ENCODE results near the gene PTPRK.

Gene PTPRK

DNA sequence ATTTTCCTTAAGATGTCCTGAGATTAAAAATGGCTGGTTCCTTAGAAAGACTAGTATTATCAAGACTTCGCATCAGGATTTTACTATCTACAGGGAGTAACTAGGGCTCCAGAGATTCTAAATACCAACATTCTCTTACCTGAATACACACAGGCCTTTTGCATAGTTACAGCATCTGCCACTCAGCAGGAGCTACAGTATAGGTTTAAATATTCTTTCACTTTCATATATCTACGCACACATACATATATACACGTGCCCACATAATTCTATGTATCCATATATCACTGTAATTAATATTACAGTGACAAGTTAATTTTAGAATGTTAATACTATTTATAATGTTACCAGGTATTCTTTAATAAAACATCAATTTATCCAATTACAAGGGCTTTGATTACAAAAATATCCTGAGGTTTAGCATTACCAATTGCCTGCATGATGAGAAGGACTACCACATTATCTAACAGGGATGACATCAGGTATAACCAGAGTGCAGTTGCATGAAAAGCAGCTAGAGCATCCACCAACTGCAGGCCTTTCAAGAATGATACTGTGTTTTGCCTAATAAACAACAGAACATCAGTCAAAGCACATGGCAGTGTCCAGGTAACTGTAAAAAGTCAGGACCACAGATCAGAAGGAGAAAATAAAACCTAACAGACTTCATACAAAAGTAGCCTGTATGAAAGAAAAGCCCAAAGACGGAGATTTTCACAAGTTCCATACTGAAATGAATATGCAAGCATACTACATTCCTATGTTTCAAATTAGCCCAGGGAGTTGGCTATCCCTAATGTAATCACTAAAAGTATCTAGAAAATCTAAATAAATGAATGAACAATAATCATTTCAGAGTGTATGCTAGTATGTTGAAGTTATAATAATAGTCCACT is 268.7 kb downstream of the PTPRK start:
- DNase-seq (ENCODE audit: low read depth in 4 of 4, low spot score in 1 of 4) = no peak

DNA sequence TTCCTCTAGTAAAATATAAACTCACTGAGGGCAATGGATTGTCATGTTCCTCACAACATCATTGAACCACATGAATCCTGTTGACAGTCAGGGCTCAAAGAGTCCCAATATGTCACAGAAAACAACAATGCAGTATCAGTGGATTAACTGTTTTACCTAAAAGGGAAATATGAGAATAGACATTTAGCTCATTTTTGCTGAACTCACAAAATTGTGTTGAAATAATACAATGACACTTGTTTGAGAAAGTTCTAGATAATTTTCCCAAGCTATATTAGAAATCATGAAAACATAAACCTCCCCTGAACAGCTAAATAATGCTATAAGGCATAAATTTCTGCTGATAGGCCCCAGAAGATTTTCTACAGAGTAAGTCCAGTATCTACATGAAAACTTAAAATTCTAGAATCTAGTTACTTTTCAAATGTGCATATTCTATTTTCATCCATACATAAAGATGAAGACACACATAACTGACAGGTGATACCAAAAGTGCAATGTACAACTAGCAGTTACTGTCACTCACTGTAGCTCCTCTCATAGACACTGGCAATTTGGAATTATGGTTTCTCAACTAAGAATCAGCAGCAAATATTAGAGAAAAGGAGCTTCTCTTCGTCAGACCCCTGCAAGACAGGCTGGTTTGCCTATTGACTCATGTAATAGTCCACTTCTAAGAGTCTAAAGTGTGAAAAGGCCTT is 269.9 kb downstream of the PTPRK start:
- DNase-seq (ENCODE audit: low read depth in 4 of 4, low spot score in 1 of 4) = no peak

DNA sequence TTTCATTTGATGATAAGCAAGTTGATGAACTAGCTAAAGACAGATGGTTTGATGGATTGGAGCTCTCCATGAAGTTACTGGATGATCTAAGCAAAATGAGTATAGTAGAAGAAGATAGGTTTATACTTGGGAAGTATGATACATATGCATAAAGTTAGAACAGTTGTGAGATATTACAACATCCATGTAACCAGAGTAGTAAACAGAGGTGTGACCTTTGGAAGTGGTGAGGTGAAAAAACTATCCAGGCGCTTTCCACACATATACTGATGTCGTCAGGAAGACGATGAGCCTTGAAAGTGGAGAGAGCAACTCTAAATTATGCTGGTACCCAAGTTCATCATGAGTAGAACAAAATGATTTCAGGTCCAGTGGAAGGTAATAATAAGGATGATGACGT is 271.0 kb downstream of the PTPRK start:
- no peak for DNase-seq (ENCODE audit: low read depth in 4 of 4, low spot score in 1 of 4)

DNA sequence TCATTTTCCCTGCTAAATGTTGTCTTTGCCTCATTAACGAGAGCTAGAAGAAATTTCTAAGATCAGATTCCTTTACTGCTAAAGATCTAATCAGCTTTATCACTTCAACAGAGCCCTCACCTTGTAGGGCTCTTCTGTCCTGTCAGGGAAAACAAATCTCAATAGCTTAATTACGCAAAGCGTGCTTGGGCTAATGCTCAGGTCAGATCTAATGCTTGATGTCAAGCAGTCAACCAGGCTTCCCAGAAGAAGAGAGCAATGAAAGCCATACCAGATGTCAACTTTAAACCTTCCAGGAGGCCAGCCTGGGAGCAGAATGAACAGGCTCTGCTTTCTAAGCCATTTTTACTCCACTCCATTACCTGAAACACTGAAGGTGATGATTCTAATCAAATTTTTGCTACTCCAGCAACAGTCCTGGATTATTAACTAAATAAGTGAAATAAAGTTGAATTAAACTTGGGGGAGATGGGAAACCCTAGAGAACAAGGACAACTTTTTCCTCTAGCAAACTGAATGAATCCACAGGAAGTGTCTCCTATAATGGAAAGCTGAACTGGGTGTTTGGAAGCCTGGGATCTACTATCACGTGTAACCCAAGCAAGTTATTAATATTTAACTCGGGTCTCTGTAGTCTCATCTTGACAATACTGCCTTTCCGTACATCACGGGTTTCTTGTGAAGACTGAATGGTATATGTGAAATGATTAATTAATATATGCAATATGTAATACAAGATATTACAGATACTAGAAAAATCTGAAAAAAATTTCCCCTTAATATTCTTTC is 273.7 kb downstream of the PTPRK start:
- DNase-seq (ENCODE audit: low read depth in 4 of 4, low spot score in 1 of 4) = no peak

DNA sequence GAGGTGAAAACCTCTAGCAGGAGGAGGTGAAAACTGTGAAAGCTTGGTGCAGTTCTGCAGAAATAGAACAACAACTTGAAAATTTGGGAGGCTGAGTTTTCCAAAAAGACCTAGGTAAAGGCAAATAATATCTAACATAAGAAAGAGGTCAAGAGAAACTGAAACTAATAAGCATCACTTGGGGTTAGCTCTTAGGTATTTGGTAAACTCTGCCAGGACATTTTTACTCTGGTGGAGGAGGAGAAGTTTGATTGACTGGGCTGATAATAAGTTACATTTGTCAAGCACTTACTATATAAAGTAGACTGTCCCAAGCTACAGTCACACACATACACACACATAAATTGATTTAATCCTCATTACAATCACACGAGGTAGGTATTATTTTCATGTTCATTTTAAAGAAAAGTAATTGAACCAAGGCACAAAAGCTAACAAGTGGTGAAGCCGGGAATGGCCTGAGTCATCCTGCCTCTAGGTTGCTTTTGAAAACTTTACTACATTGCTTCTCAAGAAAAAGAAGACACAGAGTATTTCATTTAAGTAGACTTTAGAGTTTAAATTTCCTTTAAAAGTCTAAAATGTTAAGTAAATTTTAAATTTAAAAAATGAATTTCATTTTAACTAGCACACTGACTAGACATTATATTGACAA is 275.5 kb downstream of the PTPRK start:
- DNase-seq (ENCODE audit: low read depth in 4 of 4, low spot score in 1 of 4) = no peak

DNA sequence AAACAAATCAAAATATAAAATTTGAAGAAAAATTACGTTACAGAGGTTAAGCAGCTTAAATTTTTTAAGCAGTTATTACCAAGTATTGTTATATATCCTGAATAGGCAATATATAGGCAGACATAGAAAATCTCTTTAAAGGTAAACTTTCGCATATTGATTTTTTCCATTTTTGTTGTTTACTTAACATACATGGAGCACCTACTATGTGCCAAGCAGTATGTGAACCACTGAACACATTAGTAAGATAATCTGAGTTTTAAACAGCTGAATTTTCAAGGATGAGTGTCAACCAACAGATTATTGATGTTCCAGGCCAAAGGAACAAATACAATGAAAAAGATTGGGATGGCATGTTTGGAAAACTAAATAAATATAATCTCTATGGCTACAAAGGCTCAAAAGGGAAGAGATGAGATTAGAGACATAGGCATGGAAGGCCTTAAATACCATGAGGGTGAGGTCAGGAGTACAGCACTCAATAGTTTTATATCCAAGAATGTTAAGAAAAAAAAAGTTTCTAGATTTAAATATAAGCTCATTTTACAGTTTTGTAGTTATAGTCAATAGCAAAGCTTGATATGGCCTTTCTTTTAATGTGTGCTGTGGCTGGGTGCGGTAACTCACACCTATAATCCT is 277.5 kb downstream of the PTPRK start:
- no peak for DNase-seq (ENCODE audit: low read depth in 4 of 4, low spot score in 1 of 4)

DNA sequence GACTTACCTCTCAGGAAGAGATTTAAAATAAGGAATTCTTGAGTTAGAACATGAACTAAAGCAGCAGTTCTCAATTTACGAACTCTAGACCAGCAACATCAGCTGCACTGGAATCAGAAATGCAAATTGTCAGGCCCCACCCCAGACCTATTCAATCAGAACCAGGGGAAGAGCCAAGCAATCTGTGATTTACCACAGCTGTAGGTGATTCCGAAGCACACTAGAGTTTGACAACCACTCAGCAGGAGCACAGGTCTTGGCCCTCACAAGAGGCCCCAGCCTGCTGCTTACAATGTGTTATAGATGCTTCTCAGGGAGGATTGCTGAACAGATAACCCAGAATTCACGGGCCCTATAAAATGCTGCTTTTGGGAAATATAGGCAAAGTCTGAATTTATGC is 279.2 kb downstream of the PTPRK start:
- DNase-seq (ENCODE audit: low read depth in 4 of 4, low spot score in 1 of 4) = no peak

DNA sequence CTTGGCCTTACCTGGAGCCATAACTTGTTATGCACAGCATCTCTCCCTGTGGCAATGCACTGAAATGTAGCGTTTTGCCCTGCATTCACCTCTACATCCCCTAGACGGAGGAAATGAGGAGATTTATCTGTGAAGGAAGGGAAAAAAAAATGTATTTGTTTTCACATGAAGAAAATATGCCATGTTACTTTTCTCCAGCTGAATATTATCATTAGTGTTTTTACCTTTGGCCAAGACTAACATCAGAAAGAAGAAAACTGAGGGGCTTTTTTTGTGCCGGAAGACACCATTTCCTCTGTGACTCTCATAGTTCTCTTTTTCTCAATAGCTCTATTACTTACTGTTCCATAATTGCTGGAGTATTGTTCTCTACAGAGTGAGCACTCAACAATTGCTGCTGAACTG is 280.4 kb downstream of the PTPRK start:
- no peak for DNase-seq (ENCODE audit: low read depth in 4 of 4, low spot score in 1 of 4)

DNA sequence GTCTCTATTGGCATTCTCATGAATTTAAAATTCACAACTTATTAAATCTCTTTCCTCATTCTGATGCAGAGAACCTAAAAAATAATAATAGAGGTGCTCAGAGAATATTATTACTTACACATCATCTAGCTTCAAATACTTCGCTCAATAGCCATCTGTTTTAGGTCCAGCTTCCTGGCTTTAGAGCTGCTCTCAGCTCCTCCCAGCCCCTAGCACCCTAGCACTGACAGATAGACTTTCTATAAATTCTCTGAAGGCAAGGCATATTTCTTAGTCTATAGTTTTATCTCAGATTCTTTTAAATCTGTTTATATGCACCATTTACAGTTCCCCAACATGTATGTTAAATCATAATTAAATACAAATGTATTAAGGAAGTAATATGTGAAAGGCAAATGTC is 281.3 kb downstream of the PTPRK start:
- no peak for DNase-seq (ENCODE audit: low read depth in 4 of 4, low spot score in 1 of 4)

DNA sequence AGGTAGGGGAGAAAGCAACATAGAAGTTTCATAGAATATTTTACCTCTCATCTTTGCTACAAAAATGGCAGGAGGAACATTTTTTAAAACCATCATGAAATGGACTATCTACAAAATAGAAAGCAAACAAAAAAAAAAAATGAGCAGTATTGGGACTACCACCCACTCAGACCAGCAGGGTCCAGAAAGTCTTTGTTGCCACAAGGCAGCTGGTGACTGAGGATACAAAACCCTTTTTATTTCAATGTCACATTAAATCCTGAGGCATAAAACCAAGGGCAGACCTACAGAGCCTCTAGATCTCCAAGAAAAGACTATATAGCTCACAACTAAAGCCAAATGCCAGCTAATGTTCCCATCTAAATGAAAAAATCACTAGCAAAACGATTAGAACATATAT is 282.2 kb downstream of the PTPRK start:
- DNase-seq (ENCODE audit: low read depth in 4 of 4, low spot score in 1 of 4) = no peak

DNA sequence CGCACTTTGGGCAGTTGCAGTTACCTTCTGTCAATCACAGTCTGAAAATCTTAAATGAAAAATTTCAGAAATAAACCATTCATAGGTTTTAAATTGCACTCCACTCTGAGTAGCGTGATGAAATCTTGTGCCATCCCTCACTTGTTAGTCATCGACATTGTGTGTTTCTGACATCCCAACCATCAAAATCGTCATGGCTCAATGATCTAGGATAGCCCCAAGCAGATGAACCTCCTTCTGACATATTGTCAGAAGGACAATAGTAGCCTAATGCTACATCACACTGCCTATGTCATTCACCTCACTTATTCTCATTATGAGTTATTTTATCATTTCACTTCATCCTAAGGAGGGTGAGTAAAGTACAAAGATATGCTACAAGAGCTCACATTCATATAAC is 284.8 kb downstream of the PTPRK start:
- no peak for DNase-seq (ENCODE audit: low read depth in 4 of 4, low spot score in 1 of 4)

DNA sequence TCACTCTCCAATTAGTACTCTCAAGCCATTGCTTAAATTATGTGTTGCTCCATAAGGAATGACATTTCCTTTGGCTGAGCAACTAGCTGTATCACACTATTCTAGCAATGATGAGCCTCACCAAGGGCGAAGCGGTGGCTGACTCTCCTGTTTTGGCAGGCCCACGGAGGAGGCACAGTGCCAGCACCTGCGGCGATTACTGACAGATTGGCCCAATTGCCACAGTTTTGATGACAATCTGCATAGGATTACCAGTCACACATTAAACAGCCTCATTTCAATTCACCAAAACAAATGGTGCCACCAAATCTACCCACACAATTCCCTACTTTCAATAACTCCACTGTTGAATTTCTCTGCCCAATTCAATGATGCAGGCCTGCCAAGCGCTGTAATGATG is 286.9 kb downstream of the PTPRK start:
- no peak for DNase-seq (ENCODE audit: low read depth in 4 of 4, low spot score in 1 of 4)

DNA sequence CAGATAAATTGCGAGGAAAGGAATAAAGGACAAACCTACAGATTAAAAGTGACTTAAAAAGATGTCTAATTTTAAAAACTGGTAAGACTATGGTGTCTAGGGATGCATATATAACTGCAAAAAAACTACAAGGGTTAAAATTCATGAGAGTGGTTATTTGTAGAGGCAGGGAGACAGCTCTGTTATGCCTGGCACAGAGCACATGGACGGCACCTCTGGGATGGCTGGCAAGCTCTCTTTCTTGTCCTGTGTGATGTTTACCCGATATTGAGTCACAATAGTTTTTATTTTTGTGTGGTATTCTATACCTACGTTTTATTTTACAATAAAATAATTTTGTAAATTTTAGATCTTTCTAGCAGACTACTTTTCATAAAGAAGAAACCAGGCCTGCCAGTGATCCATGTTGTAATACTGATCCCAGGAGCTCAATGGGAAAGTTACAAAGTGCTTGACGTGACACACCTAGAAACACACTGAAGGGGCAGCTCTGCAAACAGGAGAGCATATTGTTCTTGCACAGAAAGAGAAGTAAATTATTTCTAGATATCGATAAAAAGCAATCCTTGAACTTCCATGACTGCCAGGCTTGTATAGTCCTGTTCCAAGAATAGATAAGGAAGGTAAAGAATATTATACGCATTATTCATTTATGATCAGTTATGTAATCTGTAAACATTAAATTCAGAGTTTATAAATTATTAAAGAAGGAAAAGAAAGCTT is 290.0 kb downstream of the PTPRK start:
- DNase-seq (ENCODE audit: low read depth in 4 of 4, low spot score in 1 of 4) = no peak

DNA sequence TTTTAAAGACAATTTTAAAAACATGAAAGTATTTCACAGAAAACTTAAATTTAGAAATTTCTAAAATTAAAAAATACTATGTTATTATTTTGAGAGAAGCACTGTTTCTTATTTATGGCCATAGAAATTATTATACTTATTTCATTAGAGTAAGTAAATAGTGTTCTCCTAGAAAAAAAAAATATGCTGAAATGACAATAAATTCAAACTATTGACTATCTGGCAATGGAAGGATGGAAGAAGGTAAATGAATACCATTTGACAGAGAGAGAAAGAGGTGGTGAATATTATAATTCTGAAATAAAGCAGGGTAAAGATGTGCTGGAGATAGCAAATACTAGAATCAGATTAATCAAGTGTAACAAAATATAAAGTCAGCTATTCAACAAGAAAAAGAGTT is 294.8 kb downstream of the PTPRK start:
- no peak for DNase-seq (ENCODE audit: low read depth in 4 of 4, low spot score in 1 of 4)

DNA sequence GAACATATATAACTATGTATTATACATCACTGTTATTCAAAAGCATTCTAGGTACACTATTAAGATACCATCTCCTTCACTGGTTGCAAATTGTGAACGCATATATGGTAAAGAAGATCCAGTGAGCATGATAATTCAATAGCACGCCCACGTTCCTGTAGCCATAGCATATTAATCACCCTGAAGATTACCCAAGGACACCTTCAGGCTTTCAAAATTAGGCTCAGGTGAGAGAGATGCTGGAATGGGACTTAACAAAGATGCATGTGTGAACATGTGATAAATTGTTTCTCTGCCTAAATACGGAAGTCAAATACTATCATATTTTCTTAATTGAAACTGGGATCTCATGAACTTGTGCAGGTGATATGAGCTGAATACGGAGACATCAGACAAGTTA is 303.5 kb downstream of the PTPRK start:
- no peak for DNase-seq (ENCODE audit: low read depth in 4 of 4, low spot score in 1 of 4)

DNA sequence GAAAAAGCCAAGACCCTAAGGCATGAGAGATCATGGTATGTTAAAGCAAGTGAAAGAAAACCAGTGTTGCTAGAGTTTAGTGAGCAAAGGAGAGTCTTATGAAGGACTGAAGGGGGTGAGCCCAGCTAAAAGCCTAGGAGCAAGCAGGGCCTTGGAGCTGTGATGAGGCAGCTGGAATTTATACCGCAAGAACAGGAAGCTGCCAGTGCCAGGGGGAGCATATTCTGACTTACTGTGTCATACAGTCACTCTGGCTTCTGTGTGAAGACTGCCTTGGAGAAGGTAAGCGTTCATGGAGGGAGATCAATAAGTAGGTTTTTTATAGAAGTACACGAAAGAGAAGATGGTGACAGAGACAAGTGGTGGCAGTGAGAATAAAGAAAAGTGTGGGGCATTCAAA is 310.6 kb downstream of the PTPRK start:
- DNase-seq (ENCODE audit: low read depth in 4 of 4, low spot score in 1 of 4) = no peak

DNA sequence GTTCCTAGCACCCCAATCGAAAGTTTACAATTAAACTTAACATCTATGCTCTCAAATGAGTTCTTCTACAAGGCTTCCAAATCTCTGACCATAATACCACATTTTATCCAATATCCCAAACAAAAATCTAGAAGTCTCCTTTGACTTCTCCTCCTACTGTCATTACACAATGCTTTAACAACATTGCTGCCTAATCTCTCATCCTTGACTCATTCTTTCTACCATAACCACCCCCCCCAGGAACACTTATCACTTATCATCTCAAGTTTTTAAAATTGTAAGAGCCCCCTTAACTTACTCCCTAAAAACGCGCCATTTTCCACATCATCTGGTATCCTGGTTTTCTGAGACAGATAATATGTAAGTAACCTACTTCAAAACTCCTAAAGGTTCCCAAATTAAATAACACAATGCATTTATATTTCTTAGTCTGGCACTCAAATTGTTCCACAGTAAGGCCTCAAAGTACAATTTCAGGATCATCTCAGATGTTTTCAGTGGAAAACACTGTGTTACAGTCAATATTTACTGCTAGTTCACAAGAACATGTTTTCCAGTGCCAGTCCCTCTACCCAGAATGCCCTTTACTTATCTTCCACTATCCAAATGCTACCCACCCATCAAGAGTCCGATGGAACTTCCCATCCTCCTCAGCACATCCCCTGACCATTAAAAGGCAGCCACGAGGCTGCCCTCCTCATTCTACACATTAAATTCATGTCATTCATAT is 311.4 kb downstream of the PTPRK start:
- DNase-seq (ENCODE audit: low read depth in 4 of 4, low spot score in 1 of 4) = no peak

DNA sequence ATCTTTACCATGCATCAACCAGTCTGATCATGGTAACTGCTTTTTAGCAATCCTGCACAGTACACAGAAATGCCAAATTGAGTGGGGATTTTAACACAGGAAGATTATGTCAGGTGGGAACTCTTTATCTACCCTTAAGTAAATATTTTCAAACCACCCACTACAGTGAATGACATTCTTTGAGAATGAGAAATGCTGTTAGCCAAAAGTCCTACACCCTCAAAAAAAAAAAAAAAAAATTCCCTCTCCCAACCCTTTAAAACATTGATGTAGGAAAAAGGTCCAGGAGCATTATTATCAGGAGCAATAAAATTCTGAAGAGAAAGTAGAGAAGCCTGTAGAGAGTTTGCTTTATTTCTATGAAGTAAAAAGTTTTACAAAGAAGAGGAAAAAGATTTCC is 312.3 kb downstream of the PTPRK start:
- DNase-seq (ENCODE audit: low read depth in 4 of 4, low spot score in 1 of 4) = no peak

DNA sequence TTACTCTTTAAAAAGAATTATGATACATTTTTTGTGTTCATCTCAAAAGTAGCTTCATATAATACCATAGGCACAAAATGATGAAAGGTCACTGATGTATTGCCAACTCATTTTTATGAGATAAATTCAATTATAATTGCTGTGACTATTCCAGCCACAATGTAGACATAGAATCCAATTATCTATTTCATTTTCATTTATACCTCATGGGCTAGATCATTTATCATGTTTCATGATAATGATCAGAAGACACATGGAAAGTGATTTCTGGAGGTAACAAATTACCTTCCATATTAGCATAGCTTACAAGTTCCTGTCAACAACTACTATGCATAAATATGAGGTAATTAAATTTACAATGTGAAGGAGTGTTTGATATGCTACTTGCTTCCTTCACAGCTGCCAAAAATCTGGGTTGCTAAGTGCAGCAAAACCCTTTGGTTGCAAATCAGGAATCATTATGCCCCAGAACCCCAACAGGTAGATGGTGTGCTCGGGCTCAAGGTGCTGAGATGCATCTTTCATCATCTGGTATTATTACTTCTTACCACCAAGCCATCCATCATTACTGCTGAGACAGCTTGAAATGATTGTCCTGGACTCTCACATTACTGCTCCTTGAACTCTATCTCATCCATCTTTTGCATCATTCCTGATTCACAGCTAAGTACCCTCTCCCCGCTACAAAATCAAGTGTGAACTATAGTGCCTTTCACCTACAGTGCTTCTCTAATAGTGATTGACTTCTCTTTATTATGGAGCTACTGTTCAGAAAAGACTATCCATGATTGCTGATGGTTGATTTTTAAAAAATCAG is 313.6 kb downstream of the PTPRK start:
- no peak for DNase-seq (ENCODE audit: low read depth in 4 of 4, low spot score in 1 of 4)
